Breast epithelium (tissue), 4 donors: Measurements from ENCODE around the gene ZBTB45. TPM values are rescaled to one million over a fixed set of nuclear protein-coding genes. Genes with fewer than 3 reads are reported as not detected.

Experiments used
- DNase-seq, 2 donors: peaks; one replicate each; pipeline ENCODE4 v3.0.0-alpha.2; 2019; ENCODE audit warnings: low spot score in 2 of 2
- H3K27ac ChIP-seq, 2 donors: fragments of 200-600 bp; sonication (generic) in 1 of 2; one replicate each; pipeline ENCODE4 v1.5.1; 2016 to 2019; ENCODE audit warnings: mild to moderate bottlenecking in 1 of 2
- H3K27me3 ChIP-seq, 2 donors: fragments of 200-600 bp; sonication (generic) in 1 of 2; one replicate each; pipeline versions ENCODE4 v1.5.1 to v1.6.0; 2017 to 2019; ENCODE audit warnings: control low read depth in 1 of 2, mild to moderate bottlenecking in 1 of 2
- H3K36me3 ChIP-seq: fragments of 200-600 bp; one replicate; pipeline ENCODE4 v1.5.1; 2019
- H3K4me1 ChIP-seq, 2 donors: fragments of 200-600 bp; sonication (generic); one replicate each; pipeline ENCODE4 v1.5.1; 2016 to 2019; ENCODE audit warnings: control low read depth in 1 of 2
- H3K4me3 ChIP-seq, 3 donors: fragments of 200-600 bp; sonication (generic); 1 replicate in 2 of 3; 2 replicates in 1 of 3; pipeline ENCODE4 v1.5.1; 2016 to 2019; ENCODE audit warnings: mild to moderate bottlenecking in 3 of 3, moderate library complexity in 2 of 3
- H3K9me3 ChIP-seq, 2 donors: fragments of 200-600 bp; sonication (generic) in 1 of 2; one replicate each; pipeline ENCODE4 v1.5.1; 2016 to 2019; ENCODE audit warnings: control low read depth in 1 of 2
- CTCF ChIP-seq, 3 donors: fragments of 450-650 bp; IDR thresholded peaks; one replicate each; pipeline ENCODE4 v1.5.1; 2016 to 2017; ENCODE audit warnings: antibody characterized with exemption in 3 of 3, mild to moderate bottlenecking in 3 of 3, moderate library complexity in 3 of 3
- POLR2A ChIP-seq: fragments of 450-650 bp; IDR thresholded peaks from one replicate; pipeline ENCODE4 v1.6.1; 2016; ENCODE audit warnings: antibody characterized with exemption, mild to moderate bottlenecking, moderate library complexity
- POLR2AphosphoS5 ChIP-seq, 3 donors: sonication (generic); formaldehyde crosslinking; IDR thresholded peaks; one replicate each; pipeline ENCODE4 v1.6.1; 2017; ENCODE audit warnings: antibody characterized with exemption in 3 of 3
- intact Hi-C: fragments of 100-400 bp; cut with DNase I; formaldehyde crosslinking; loops from one replicate; pipeline ENCODE4 v1.15.1; 2023; ENCODE audit warnings: low total_unique reads
- total RNA-seq, 3 donors: library from RNA; depleted of rRNA; stranded (reverse); fragments of >200 nt; gene quantifications; one replicate each; pipeline ENCODE4 v1.1.0, GENCODE V29; 2016

Gene ZBTB45
- total RNA-seq, 3 donors from 2014 or later: 8.2 to 9.2 (median 8.6) TPM

GRCh38 chr19:58479736-58480480 is 39.7 kb downstream of the ZBTB45 start:
- H3K4me1 ChIP-seq: peaks cover 5 to 9% of the 10 kb centered on the region in 2 donors
- DNase-seq: no peak
- H3K27ac ChIP-seq: no peak overlapping the region
- H3K9me3 ChIP-seq: no peaks in the 10 kb centered on the region
- no peaks in the 10 kb centered on the region for H3K27me3 ChIP-seq
- no peaks in the 10 kb centered on the region for H3K36me3 ChIP-seq
- TF ChIP-seq POLR2A: no peak
- no peak for TF ChIP-seq POLR2AphosphoS5 (IDR thresholded peaks at IDR 0.05)
- no peak for TF ChIP-seq CTCF (IDR thresholded peaks at IDR 0.05)
- intact Hi-C loops: loop anchor here (1.0 kb wide), 1 partner anchor 40 kb away; no protein-coding TSS in a partner anchor
- no peak overlapping the region for H3K4me3 ChIP-seq

- no peak for DNase-seq
- no peak overlapping the region for H3K4me3 ChIP-seq
- intact Hi-C loops: loop anchor here (1.0 kb wide), 1 partner anchor 41 kb away; no protein-coding TSS in a partner anchor
- no peaks in the 10 kb centered on the region for H3K36me3 ChIP-seq
- no peak overlapping the region for H3K27ac ChIP-seq
- no peak for TF ChIP-seq POLR2AphosphoS5 (IDR thresholded peaks at IDR 0.05)
- no peak for TF ChIP-seq POLR2A
- no peaks in the 10 kb centered on the region for H3K9me3 ChIP-seq
- no peaks in the 10 kb centered on the region for H3K27me3 ChIP-seq
- peaks cover 5 to 9% of the 10 kb centered on the region in 2 donors for H3K4me1 ChIP-seq
Measured at GRCh38 chr19:58479303-58479702, 40.3 kb downstream of the ZBTB45 start.

GRCh38 chr19:58477871-58478270 is 41.7 kb downstream of the ZBTB45 start:
- Histone ChIP-seq H3K27ac (peak overlapping the region in 1 of 2 donors; percentile 97), H3K9me3 (no peaks in the 10 kb centered on the region), H3K4me1 (peaks cover 5 to 9% of the 10 kb centered on the region in 2 donors)

GRCh38 chr19:58477130-58477529 is 42.5 kb downstream of the ZBTB45 start:
- Histone ChIP-seq H3K4me1 (peaks cover 5 to 9% of the 10 kb centered on the region in 2 donors), H3K36me3 (no peaks in the 10 kb centered on the region), H3K9me3 (no peaks in the 10 kb centered on the region), H3K27ac (peak overlapping the region; percentile 91 to 97), H3K27me3 (no peaks in the 10 kb centered on the region), H3K4me3 (peak overlapping the region in 1 of 3 donors; percentile 89)
- TF ChIP-seq POLR2A: no peak
- intact Hi-C loops: loop anchor here (1.0 kb wide), 1 partner anchor 27 kb away; no protein-coding TSS in a partner anchor
- DNase-seq: no peak

More at GRCh38 chr19:58477871-58478270, 41.7 kb downstream of the ZBTB45 start:
- H3K27me3 ChIP-seq: no peaks in the 10 kb centered on the region
- intact Hi-C loops: loop anchor here (1.0 kb wide), 1 partner anchor 28 kb away; no protein-coding TSS in a partner anchor
- no peak overlapping the region for H3K4me3 ChIP-seq
- TF ChIP-seq POLR2A (no peak), POLR2AphosphoS5 (IDR thresholded peaks at IDR 0.05) (no peak), CTCF (IDR thresholded peaks at IDR 0.05) (no peak)
- H3K36me3 ChIP-seq: no peaks in the 10 kb centered on the region
- no peak for DNase-seq

GRCh38 chr19:58476498-58477015 is 43.1 kb downstream of the ZBTB45 start:
- Histone ChIP-seq H3K4me1 (peaks cover 5 to 9% of the 10 kb centered on the region in 2 donors), H3K27ac (peak overlapping the region; percentile 91 to 97), H3K9me3 (no peaks in the 10 kb centered on the region), H3K36me3 (no peaks in the 10 kb centered on the region), H3K4me3 (peak overlapping the region; percentile 52 to 89 (median 68)), H3K27me3 (no peaks in the 10 kb centered on the region)
- no peak for DNase-seq
- TF ChIP-seq POLR2AphosphoS5 (IDR thresholded peaks at IDR 0.05): peak in 1 of 3 donors; percentile 29
- TF ChIP-seq POLR2A: no peak
- intact Hi-C loops: loop anchor here (1.0 kb wide), 1 partner anchor 26 kb away; no protein-coding TSS in a partner anchor

GRCh38 chr19:58475714-58476497 is 43.7 kb downstream of the ZBTB45 start, which contains the start of gene ZNF446:
TSS of gene ZNF446 (plus strand) at chr19:58476352. CDS start at chr19:58477219, 867 bp downstream.
- H3K4me3 ChIP-seq: peak within 1 kb of the TSS; percentile 52 to 89 (median 68)
- intact Hi-C loops: no loop called here
- TF ChIP-seq POLR2A: peak; percentile 53
- peak; percentile 80 to 90 (median 83) for TF ChIP-seq POLR2AphosphoS5 (IDR thresholded peaks at IDR 0.05)
- TF ChIP-seq CTCF (IDR thresholded peaks at IDR 0.05): peak in 1 of 3 donors; percentile 13
- H3K36me3 ChIP-seq: no peaks in the 10 kb centered on the region
- H3K27ac ChIP-seq: peak within 1 kb of the TSS; percentile 91 to 97
- H3K4me1 ChIP-seq: peaks cover 5 to 9% of the 10 kb centered on the region in 2 donors
- no peaks in the 10 kb centered on the region for H3K9me3 ChIP-seq
- no peaks in the 10 kb centered on the region for H3K27me3 ChIP-seq
- peak; percentile 95 to 98 for DNase-seq
